Tibial nerve (tissue), 4 donors: ENCODE results near the gene POLR3GL.

Source experiments
- EP300 ChIP-seq, 2 donors: sonication (generic); formaldehyde crosslinking; IDR thresholded peaks; one replicate each; pipeline ENCODE4 v1.6.1; 2017; ENCODE audit warnings: antibody characterized with exemption in 2 of 2, mild to moderate bottlenecking in 1 of 2
- POLR2A ChIP-seq, 2 donors: fragments of 450-650 bp; IDR thresholded peaks; one replicate each; pipeline ENCODE4 v1.6.1; 2017; ENCODE audit warnings: antibody characterized with exemption in 2 of 2, mild to moderate bottlenecking in 2 of 2, moderate library complexity in 2 of 2
- TF ChIP-seq, protein P1 (sequence below), 5 experiments: fragments of 200-600 bp in 3 of 5; fragments of 450-650 bp in 2 of 5; sonication (generic) in 3 of 5; IDR thresholded peaks; one replicate each; pipeline ENCODE4 v1.5.1; 2016 to 2019; ENCODE audit warnings: antibody characterized with exemption in 5 of 5, mild to moderate bottlenecking in 3 of 5, moderate library complexity in 2 of 5

DNA sequence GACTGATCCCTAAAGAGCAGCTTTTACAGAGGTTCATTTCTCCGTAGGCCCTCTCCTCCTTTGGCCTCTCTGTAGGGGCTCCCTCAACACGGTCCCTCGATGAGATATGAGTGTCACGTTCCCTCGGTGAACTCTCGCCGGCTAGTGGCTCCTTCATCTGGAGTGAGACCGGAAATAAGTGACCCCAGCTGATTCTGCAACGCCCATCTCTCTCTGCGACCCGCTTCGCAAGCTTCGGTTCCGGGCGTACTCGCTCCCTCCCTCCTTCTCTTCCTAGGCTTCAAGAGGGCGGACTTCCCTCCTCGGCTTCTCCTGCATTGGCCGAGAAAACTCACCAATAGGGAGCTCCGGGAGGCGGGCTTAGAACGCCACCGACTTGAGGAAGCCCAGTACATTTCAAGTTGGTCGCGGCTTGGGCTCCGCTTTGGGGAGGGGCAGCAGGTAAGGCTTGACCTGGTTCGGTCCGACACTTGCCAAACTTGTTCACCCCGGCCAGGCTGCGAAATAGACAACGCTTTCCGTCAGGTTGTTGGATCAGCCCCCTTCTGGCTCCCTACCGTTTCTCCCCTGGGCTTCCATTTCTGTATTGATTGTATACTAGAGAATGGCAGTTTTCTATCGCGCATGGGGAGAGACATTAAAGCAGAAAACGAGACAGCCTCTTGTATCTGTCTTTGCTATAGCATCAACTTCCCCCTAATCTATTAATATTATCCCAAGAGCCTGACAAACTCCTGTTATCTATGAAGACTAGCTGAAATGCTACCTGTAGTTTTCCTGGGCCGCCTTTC, at the start of gene POLR3GL, which contains the start of gene ANKRD34A:
- TF ChIP-seq, protein P1, sequence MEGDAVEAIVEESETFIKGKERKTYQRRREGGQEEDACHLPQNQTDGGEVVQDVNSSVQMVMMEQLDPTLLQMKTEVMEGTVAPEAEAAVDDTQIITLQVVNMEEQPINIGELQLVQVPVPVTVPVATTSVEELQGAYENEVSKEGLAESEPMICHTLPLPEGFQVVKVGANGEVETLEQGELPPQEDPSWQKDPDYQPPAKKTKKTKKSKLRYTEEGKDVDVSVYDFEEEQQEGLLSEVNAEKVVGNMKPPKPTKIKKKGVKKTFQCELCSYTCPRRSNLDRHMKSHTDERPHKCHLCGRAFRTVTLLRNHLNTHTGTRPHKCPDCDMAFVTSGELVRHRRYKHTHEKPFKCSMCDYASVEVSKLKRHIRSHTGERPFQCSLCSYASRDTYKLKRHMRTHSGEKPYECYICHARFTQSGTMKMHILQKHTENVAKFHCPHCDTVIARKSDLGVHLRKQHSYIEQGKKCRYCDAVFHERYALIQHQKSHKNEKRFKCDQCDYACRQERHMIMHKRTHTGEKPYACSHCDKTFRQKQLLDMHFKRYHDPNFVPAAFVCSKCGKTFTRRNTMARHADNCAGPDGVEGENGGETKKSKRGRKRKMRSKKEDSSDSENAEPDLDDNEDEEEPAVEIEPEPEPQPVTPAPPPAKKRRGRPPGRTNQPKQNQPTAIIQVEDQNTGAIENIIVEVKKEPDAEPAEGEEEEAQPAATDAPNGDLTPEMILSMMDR (IDR thresholded peaks at IDR 0.05): peak in 1 of 5 experiments; percentile 54
- TF ChIP-seq POLR2A (IDR thresholded peaks at IDR 0.05) (peak; percentile 88 to 98), EP300 (IDR thresholded peaks at IDR 0.05) (peak; percentile 65 to 99)
